Erythroblast (primary cell): ENCODE results near the gene HIBADH.

Experiments
- GATA1 ChIP-seq: IDR thresholded peaks from 2 replicates; pipeline ENCODE4 v1.6.1; 2011; ENCODE audit warnings: low read depth, mild to moderate bottlenecking, control low read depth, low read length, moderate library complexity
- POLR2A ChIP-seq: IDR thresholded peaks from 2 replicates; pipeline ENCODE4 v1.6.1; 2011; ENCODE audit warnings: mild to moderate bottlenecking, low read length

DNA sequence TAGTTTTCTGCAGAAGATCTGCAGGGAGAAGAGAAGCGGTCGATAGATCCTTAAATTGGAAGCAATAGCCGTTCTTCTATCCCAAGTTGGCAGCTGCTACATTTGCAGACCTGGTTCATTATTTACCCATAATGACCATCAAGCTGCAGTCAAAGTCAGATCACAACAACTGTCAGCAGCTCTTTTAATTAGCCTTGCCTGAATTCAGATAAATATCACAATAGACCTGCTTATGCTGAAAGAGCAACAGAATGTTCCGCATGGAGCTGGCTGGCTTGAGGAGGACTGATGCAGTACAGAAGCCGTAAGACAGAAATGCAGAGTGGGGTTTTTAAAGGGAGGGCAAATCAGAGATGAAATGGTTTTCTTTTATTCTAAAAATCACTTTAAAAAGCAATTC lies 109.4 kb downstream of the HIBADH start:
- TF ChIP-seq POLR2A (no peak), GATA1 (no peak)
